NB4 (cell line): ENCODE results near the gene PDZD2.

ENCODE experiments used
- DNase-seq: peaks from one replicate; pipeline ENCODE4 v3.0.0; 2010; ENCODE audit warnings: low read depth
- H3K4me3 ChIP-seq: one replicate; pipeline ENCODE4 v1.5.1; 2011; ENCODE audit warnings: mild to moderate bottlenecking, low read depth, low read length, moderate library complexity
- MYC ChIP-seq: IDR thresholded peaks from 2 replicates; pipeline ENCODE4 v1.6.1; 2011; ENCODE audit warnings: low read depth, low read length
- POLR2A ChIP-seq: IDR thresholded peaks from 2 replicates; pipeline ENCODE4 v1.6.1; 2011; ENCODE audit warnings: mild to moderate bottlenecking; ENCODE audit not compliant: insufficient read length; ENCODE audit errors: extremely low read depth
- TF ChIP-seq, protein P1 (sequence below): IDR thresholded peaks from one replicate; pipeline ENCODE4 v1.5.1; 2012; ENCODE audit warnings: low read depth, low read length
- TF ChIP-seq, protein P2 (sequence below): IDR thresholded peaks from 2 replicates; pipeline ENCODE4 v1.6.1; 2011; ENCODE audit warnings: low read depth, low read length

PDZD2 gene

DNA sequence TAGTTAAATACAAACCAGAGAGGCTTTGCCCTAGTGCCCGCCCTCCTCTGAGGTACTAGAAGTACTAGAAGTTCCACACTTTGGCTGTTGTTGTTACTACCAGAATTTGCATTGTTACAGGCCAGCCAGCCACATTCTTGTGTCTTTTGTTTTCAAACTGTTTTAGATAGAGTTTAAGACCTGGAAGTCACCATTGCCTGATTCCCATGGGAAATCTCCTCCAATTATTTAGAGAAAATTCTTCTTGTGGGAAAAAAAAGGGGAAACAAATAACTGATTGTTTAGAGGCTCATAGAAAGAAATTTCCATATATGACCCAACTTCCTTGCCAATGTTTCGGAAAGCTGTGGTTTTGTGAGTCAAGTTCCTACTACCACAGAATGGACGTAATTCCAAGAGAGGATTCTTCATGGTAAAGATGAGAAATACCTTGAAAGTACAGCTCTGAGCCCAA is 282.9 kb downstream of the PDZD2 start:
- no peak overlapping the region for H3K4me3 ChIP-seq
- TF ChIP-seq POLR2A (no peak), MYC (no peak)
- TF ChIP-seq, protein P1, sequence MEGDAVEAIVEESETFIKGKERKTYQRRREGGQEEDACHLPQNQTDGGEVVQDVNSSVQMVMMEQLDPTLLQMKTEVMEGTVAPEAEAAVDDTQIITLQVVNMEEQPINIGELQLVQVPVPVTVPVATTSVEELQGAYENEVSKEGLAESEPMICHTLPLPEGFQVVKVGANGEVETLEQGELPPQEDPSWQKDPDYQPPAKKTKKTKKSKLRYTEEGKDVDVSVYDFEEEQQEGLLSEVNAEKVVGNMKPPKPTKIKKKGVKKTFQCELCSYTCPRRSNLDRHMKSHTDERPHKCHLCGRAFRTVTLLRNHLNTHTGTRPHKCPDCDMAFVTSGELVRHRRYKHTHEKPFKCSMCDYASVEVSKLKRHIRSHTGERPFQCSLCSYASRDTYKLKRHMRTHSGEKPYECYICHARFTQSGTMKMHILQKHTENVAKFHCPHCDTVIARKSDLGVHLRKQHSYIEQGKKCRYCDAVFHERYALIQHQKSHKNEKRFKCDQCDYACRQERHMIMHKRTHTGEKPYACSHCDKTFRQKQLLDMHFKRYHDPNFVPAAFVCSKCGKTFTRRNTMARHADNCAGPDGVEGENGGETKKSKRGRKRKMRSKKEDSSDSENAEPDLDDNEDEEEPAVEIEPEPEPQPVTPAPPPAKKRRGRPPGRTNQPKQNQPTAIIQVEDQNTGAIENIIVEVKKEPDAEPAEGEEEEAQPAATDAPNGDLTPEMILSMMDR: no peak
- TF ChIP-seq, protein P2, sequence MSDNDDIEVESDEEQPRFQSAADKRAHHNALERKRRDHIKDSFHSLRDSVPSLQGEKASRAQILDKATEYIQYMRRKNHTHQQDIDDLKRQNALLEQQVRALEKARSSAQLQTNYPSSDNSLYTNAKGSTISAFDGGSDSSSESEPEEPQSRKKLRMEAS: no peak
- no peak for DNase-seq

DNA sequence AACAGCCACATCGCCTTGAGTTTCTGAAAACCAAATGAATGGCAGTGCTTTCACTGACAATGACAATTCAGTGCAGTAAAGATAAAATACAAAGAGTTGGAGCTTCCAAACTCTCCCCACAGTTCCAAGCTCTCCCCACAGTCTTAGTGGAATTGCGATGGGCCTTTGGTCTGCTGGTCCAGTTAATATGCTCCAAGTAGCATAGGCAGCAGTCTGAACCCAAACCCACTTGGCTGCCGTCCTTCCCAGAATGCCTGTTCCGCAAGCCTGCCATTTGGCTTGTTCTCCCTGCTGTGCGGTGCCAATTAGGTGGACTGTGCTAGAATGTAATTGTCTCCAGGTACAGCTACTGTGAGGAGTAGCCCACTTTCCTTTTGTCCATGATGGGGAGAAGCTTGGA is 285.1 kb downstream of the PDZD2 start:
- DNase-seq: no peak
- TF ChIP-seq MYC (no peak), POLR2A (no peak)
- TF ChIP-seq, protein P2: no peak
- TF ChIP-seq, protein P1: no peak

DNA sequence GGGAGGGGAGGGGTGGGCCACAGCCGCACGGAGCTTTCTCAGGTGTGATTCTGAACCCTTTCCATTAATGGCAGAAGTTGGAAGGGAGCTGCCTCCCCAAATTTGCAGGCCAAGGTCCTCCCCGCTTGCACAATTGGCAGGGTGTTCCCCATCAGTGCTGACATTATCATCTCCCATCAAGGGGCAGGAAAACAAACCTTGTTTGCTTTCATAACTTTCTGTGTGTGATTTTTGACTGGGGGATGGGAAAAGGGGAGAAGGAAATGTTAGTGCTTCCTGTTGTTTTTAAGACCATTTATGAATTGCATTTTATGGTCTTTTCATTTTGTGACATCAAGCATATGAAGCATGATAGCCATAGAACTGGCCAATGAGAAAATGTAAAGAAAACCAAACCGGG is 292.9 kb downstream of the PDZD2 start:
- TF ChIP-seq MYC (no peak), POLR2A (no peak)
- TF ChIP-seq, protein P1: no peak
- TF ChIP-seq, protein P2: no peak
- H3K4me3 ChIP-seq: no peak overlapping the region
- no peak for DNase-seq

More for the DNA sequence above, 285.1 kb downstream of the PDZD2 start:
- no peak overlapping the region for H3K4me3 ChIP-seq

DNA sequence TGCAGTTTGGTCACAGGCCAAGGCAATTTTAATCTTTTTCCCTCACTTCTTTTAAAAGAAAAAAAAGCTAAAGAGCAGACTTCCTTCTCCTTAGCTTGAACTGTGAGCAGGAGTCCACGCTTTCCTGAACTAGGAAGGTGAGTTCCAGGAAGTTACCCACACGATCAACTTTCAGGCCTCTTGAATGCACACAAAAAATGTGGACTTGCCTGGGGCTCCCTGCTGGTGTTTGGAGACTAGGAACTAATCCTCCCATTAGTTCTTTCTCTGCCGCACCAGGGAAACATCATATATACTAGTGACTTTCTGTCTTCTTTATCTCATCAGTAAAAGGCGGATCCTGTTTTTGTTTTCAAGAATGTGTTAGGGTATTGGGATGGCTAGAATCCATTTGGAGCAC is 295.2 kb downstream of the PDZD2 start:
- no peak for DNase-seq
- no peak overlapping the region for H3K4me3 ChIP-seq

DNA sequence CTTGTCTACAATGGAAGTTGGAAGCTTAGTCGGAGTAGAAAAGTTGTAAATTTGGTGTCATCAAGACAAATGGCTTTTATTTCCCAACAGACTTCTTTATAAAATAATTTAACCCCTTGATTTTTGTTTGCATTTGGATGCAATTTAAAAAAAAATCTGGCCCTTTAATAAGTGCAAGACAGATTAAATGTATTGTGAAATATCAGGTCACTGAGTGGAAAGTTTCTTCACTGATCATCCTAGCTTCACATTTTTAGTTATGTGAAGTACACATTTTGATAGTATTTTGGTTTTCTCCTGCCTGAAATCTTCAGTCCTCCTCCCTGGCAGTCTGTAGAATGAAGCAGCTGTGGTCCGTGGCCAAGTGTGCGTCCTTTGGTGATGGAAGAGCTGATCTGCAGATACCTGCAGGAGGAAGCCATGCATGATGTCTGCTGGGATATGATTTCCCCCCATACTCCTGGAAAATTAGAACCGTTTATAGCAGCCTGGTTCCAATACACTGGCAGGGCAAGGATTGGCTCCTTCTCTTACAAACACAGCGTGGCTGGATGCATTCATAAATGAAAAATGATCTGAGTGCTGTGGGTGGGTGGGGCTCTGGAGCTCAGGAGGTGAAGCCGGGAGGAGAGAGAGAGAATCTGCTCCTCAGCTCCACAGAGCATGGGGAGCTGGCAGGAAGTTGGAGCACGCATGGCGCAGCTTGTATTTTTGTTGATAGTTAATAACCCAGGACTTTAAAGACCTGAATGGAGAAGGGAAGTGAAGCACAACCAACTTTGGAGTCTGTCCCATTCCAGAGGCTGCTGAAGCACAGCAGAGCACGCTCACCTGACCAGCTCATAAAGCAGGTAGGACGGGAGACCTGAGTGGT is 296.8 kb downstream of the PDZD2 start:
- no peak for DNase-seq
- TF ChIP-seq, protein P2: no peak
- TF ChIP-seq MYC: no peak
- TF ChIP-seq POLR2A: no peak
- TF ChIP-seq, protein P1: no peak
- H3K4me3 ChIP-seq: no peak overlapping the region

More for the DNA sequence above, 295.2 kb downstream of the PDZD2 start:
- no peak for TF ChIP-seq POLR2A
- TF ChIP-seq, protein P2: no peak
- no peak for TF ChIP-seq MYC
- TF ChIP-seq, protein P1: no peak
